ENCODE results near the gene FUT6. TPM values are rescaled to one million over a fixed set of nuclear protein-coding genes. Genes with fewer than 3 reads are reported as not detected.

Gene FUT6
- total and polyA plus RNA-seq, 4 donors = 0.67 to 2.6 (median 1.9) TPM; not detected in 1

DNA sequence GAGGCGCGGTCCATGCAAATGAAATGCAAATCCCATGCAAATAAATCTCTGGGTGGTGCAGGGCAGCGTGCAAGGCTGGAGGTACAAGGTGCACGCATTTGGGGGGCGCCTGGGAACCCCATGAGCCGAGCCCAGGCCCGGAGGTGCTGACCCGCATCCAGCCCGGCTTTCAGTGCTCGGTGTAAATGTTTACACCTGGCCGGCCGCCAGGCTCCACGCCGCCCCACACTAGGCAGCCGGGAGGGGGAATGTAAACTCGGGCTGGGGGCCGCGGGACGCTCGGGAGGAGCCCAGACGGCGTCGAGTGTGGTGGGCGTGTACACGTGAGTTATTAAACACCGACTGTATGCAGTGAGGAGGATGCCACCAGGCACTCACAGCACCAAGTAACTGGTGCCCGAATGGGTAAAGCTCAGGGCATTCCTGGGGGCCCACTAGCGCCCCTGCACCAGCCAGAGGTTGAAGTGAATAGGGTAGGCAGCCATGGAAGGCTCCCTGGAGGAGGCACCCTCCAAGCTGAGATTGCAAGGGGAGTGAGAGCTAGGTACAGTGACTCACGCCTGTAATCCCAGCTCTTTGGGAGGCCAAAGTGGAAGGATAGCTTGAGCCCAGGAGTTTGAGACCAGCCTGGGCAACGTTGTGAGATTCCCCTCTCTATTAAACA is 17.2 kb downstream of the FUT6 start:
- WGBS, 2 donors = 35 to 53% methylated on average over 30 of the region's 30 CpGs
- Histone ChIP-seq H3K9ac (ENCODE audit: insufficient read depth in 1 of 2, low read length in 2 of 2) (no peak overlapping the region), H3K27me3 (ENCODE audit: control insufficient read depth in 3 of 3, insufficient read depth in 3 of 3, low read length in 2 of 3) (no peaks in the 10 kb centered on the region), H3K27ac (ENCODE audit: low read depth in 1 of 2, low read length in 1 of 2) (no peak overlapping the region), H3K9me3 (ENCODE audit: control insufficient read depth in 4 of 4, insufficient read depth in 3 of 4, low read length in 3 of 4) (peaks cover 0 to 2% (median 0%) of the 10 kb centered on the region in 4 donors), H3K4me1 (ENCODE audit: control insufficient read depth in 5 of 5, insufficient read depth in 5 of 5, low read length in 5 of 5) (peaks cover 0 to 5% (median 0%) of the 10 kb centered on the region in 5 donors), H3K36me3 (ENCODE audit: control insufficient read depth in 4 of 4, insufficient read depth in 4 of 4, low read length in 4 of 4) (no peaks in the 10 kb centered on the region), H3K4me3 (no peak overlapping the region)
- ATAC-seq (ENCODE audit: insufficient read depth, low FRiP score) (no peak), DNase-seq (no peak)
- TF ChIP-seq, protein P1, sequence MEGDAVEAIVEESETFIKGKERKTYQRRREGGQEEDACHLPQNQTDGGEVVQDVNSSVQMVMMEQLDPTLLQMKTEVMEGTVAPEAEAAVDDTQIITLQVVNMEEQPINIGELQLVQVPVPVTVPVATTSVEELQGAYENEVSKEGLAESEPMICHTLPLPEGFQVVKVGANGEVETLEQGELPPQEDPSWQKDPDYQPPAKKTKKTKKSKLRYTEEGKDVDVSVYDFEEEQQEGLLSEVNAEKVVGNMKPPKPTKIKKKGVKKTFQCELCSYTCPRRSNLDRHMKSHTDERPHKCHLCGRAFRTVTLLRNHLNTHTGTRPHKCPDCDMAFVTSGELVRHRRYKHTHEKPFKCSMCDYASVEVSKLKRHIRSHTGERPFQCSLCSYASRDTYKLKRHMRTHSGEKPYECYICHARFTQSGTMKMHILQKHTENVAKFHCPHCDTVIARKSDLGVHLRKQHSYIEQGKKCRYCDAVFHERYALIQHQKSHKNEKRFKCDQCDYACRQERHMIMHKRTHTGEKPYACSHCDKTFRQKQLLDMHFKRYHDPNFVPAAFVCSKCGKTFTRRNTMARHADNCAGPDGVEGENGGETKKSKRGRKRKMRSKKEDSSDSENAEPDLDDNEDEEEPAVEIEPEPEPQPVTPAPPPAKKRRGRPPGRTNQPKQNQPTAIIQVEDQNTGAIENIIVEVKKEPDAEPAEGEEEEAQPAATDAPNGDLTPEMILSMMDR (IDR thresholded peaks at IDR 0.05; ENCODE audit: control extremely low read depth, extremely low read depth) = no peak

DNA sequence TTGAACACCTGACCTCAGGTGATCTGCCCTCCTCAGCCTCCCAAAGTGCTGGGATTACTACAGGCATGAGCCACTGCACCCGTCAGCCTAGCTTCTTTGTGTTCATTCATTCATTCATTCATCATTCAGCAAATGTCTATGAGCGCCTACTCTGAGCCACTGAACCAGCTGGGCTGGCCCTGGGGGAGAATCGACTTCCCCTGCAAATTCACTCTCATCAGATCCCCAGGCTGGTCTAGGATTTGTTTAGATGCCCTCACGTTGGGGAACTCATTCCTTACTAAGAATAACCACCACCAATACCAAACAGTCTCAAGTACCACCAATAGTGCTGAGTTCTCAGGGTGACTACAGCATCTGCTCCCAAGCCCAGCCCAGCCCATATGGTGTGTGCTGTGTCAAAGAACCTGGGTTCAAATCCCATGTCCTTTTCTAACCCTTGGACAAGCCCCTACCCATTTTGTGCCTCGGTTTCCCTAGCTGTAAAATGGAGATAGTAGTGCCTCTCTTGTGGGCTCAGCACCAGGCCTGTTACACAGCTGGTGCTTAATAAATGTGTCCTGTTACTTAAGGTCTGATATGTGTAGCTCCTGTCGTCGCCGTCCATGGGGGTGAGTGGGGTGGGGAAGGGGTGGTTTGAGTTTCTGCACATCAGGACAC is 17.9 kb downstream of the FUT6 start:
- Histone ChIP-seq H3K9ac (ENCODE audit: insufficient read depth in 1 of 2, low read length in 2 of 2) (no peak overlapping the region), H3K4me1 (ENCODE audit: control insufficient read depth in 5 of 5, insufficient read depth in 5 of 5, low read length in 5 of 5) (peaks cover 0 to 5% (median 0%) of the 10 kb centered on the region in 5 donors), H3K27ac (ENCODE audit: low read depth in 1 of 2, low read length in 1 of 2) (no peak overlapping the region), H3K9me3 (ENCODE audit: control insufficient read depth in 4 of 4, insufficient read depth in 3 of 4, low read length in 3 of 4) (peaks cover 0 to 2% (median 0%) of the 10 kb centered on the region in 4 donors), H3K36me3 (ENCODE audit: control insufficient read depth in 4 of 4, insufficient read depth in 4 of 4, low read length in 4 of 4) (no peaks in the 10 kb centered on the region), H3K4me3 (no peak overlapping the region), H3K27me3 (ENCODE audit: control insufficient read depth in 3 of 3, insufficient read depth in 3 of 3, low read length in 2 of 3) (no peaks in the 10 kb centered on the region)
- 56 to 58% methylated on average over 8 of the region's 8 CpGs for WGBS, 2 donors
- TF ChIP-seq, protein P1 (IDR thresholded peaks at IDR 0.05; ENCODE audit: control extremely low read depth, extremely low read depth) = no peak
- DNase-seq (no peak), ATAC-seq (ENCODE audit: insufficient read depth, low FRiP score) (no peak)

DNA sequence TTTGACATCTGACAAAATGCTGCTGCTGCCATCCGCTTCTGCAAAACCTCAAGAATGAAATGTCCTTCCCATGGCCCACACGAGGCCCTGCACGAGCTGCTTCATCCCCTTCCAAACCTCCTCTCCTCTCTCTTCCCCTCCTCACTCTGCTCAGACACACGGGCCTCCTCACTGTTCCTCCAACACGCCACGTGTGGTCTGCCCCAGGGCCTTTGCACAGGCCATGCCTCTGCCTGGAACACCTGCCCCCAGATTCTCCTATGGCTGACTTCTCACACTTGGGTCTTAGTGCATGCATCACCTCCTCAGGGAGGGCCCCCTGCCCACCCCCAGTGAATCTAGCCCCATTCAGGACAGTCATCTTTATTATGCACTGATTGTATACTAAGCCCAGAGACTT is 18.7 kb downstream of the FUT6 start:
- Histone ChIP-seq H3K9ac (ENCODE audit: insufficient read depth in 1 of 2, low read length in 2 of 2) (no peak overlapping the region), H3K4me1 (ENCODE audit: control insufficient read depth in 5 of 5, insufficient read depth in 5 of 5, low read length in 5 of 5) (peaks cover 0 to 5% (median 0%) of the 10 kb centered on the region in 5 donors), H3K9me3 (ENCODE audit: control insufficient read depth in 4 of 4, insufficient read depth in 3 of 4, low read length in 3 of 4) (peaks cover 0 to 2% (median 0%) of the 10 kb centered on the region in 4 donors), H3K4me3 (no peak overlapping the region), H3K27me3 (ENCODE audit: control insufficient read depth in 3 of 3, insufficient read depth in 3 of 3, low read length in 2 of 3) (no peaks in the 10 kb centered on the region), H3K27ac (ENCODE audit: low read depth in 1 of 2, low read length in 1 of 2) (no peak overlapping the region), H3K36me3 (ENCODE audit: control insufficient read depth in 4 of 4, insufficient read depth in 4 of 4, low read length in 4 of 4) (no peaks in the 10 kb centered on the region)
- TF ChIP-seq, protein P1 (IDR thresholded peaks at IDR 0.05; ENCODE audit: control extremely low read depth, extremely low read depth) = no peak
- DNase-seq = no peak
- WGBS, 2 donors = 58 to 63% methylated on average over 6 of the region's 6 CpGs
- no peak for ATAC-seq (ENCODE audit: insufficient read depth, low FRiP score)
